Mesenchymal stem cell (in vitro differentiated cells and primary cell): ENCODE measurements around the gene RAE1.

Source experiments
- DNase-seq: peaks from one replicate; pipeline ENCODE4 v3.0.0-alpha.2; 2013
- H2AFZ ChIP-seq: one replicate; pipeline ENCODE4 v1.6.1; 2013; ENCODE audit warnings: low read depth, mild to moderate bottlenecking, control low read depth, inconsistent platforms, low read length, moderate library complexity
- H2AK5ac ChIP-seq: 2 replicates; pipeline ENCODE4 v1.6.1; 2013; ENCODE audit warnings: low read length, moderate library complexity, mild to moderate bottlenecking, inconsistent platforms; ENCODE audit not compliant: severe bottlenecking
- H2BK120ac ChIP-seq: one replicate; pipeline ENCODE4 v1.6.1; 2013; ENCODE audit warnings: low read depth, mild to moderate bottlenecking, inconsistent platforms, low read length, moderate library complexity
- H2BK12ac ChIP-seq, 2 experiments: one replicate each; pipeline ENCODE4 v1.6.1; 2013; ENCODE audit warnings: inconsistent platforms in 2 of 2, low read length in 2 of 2, mild to moderate bottlenecking in 2 of 2, moderate library complexity in 2 of 2, control low read depth in 1 of 2
- H2BK15ac ChIP-seq: one replicate; pipeline ENCODE4 v1.6.1; 2013; ENCODE audit warnings: mild to moderate bottlenecking, low read depth, inconsistent platforms; ENCODE audit not compliant: poor library complexity, severe bottlenecking
- H2BK5ac ChIP-seq: 2 replicates; pipeline ENCODE4 v1.6.1; 2013; ENCODE audit warnings: low read depth, mild to moderate bottlenecking, low read length, control low read depth, inconsistent platforms; ENCODE audit not compliant: poor library complexity, severe bottlenecking
- H3K14ac ChIP-seq, 2 experiments: one replicate each; pipeline ENCODE4 v1.6.1; 2013; ENCODE audit warnings: inconsistent platforms in 2 of 2, low read length in 2 of 2, control low read depth in 1 of 2, mild to moderate bottlenecking in 1 of 2, moderate library complexity in 1 of 2
- H3K18ac ChIP-seq, 2 experiments: one replicate each; pipeline ENCODE4 v1.6.1; 2013; ENCODE audit warnings: inconsistent platforms in 2 of 2, low read length in 2 of 2, control low read depth in 1 of 2, low read depth in 1 of 2, mild to moderate bottlenecking in 1 of 2
- H3K23ac ChIP-seq, 2 experiments: one replicate each; pipeline ENCODE4 v1.6.1; 2013; ENCODE audit warnings: inconsistent platforms in 2 of 2, low read length in 2 of 2, mild to moderate bottlenecking in 2 of 2, moderate library complexity in 2 of 2, control low read depth in 1 of 2
- H3K27ac ChIP-seq: 2 replicates; pipeline ENCODE4 v1.5.1; 2013; ENCODE audit warnings: mild to moderate bottlenecking, moderate library complexity, low read length, control low read depth, inconsistent platforms; ENCODE audit not compliant: poor library complexity, severe bottlenecking
- H3K27me3 ChIP-seq, 2 experiments: 2 replicates each; pipeline versions ENCODE4 v1.6.1 to v1.7.0; 2013; ENCODE audit warnings: low read length in 2 of 2, mild to moderate bottlenecking in 2 of 2, moderate library complexity in 2 of 2, control low read depth in 1 of 2, inconsistent platforms in 1 of 2; ENCODE audit not compliant: control insufficient read depth in 1 of 2, insufficient read depth in 1 of 2
- H3K36me3 ChIP-seq, 2 experiments: 2 replicates each; pipeline versions ENCODE4 v1.6.1 to v1.7.0; 2013; ENCODE audit warnings: low read length in 2 of 2, control low read depth in 1 of 2, inconsistent platforms in 1 of 2, low read depth in 1 of 2, mild to moderate bottlenecking in 1 of 2; ENCODE audit not compliant: insufficient read depth in 2 of 2, control insufficient read depth in 1 of 2
- H3K4ac ChIP-seq, 2 experiments: one replicate each; pipeline ENCODE4 v1.6.1; 2013; ENCODE audit warnings: inconsistent platforms in 2 of 2, low read length in 2 of 2, mild to moderate bottlenecking in 2 of 2, moderate library complexity in 2 of 2, control low read depth in 1 of 2, low read depth in 1 of 2
- H3K4me1 ChIP-seq: 2 replicates; pipeline ENCODE4 v1.6.1; 2013; ENCODE audit warnings: low read depth, low read length, control low read depth; ENCODE audit not compliant: control insufficient read depth, insufficient read depth
- H3K4me2 ChIP-seq: 2 replicates; pipeline ENCODE4 v1.6.1; 2013; ENCODE audit warnings: low read length, mild to moderate bottlenecking, inconsistent platforms; ENCODE audit not compliant: poor library complexity, severe bottlenecking
- H3K4me3 ChIP-seq, 2 experiments: 2 replicates each; pipeline versions ENCODE4 v1.5.1 to v1.7.0; 2013; ENCODE audit warnings: low read length in 2 of 2, mild to moderate bottlenecking in 2 of 2, control low read depth in 1 of 2, low read depth in 1 of 2; ENCODE audit not compliant: insufficient read depth in 1 of 2
- H3K79me1 ChIP-seq: replicated peaks from 2 replicates; pipeline ENCODE4 v1.6.1; 2013; ENCODE audit warnings: mild to moderate bottlenecking, control low read depth, low read length, inconsistent platforms; ENCODE audit not compliant: poor library complexity, severe bottlenecking
- H3K9ac ChIP-seq: 2 replicates; pipeline ENCODE4 v1.7.0; 2013; ENCODE audit warnings: mild to moderate bottlenecking, low read length, moderate library complexity
- H3K9me3 ChIP-seq: 2 replicates; pipeline ENCODE4 v1.7.0; 2013; ENCODE audit warnings: mild to moderate bottlenecking, low read length; ENCODE audit not compliant: control insufficient read depth
- H4K8ac ChIP-seq: one replicate; pipeline ENCODE4 v1.6.1; 2013; ENCODE audit warnings: inconsistent platforms, mild to moderate bottlenecking, low read length, moderate library complexity
- H4K91ac ChIP-seq: one replicate; pipeline ENCODE4 v1.6.1; 2013; ENCODE audit warnings: mild to moderate bottlenecking, low read length, inconsistent platforms
- WGBS: methylation state at CpG from one replicate; pipeline ENCODE4 v1.1.7; 2013; ENCODE audit warnings: mixed read lengths; 5-methylcytosine and 5-hydroxymethylcytosine counted together

The RAE1 gene

GRCh38 chr20:57409672-57410397 is 58.8 kb downstream of the RAE1 start:
- H3K79me1 ChIP-seq = peaks cover 26% of the 10 kb centered on the region
- H3K36me3 ChIP-seq = peaks cover 25 to 55% of the 10 kb centered on the region in 2 experiments
- H3K27me3 ChIP-seq = peaks cover 0 to 19% of the 10 kb centered on the region in 2 experiments
- no peak overlapping the region for H2BK15ac ChIP-seq
- peak overlapping the region in 1 of 2 experiments; percentile 44 for H3K14ac ChIP-seq
- no peak overlapping the region for H2BK5ac ChIP-seq
- H3K27ac ChIP-seq = no peak overlapping the region
- H3K9ac ChIP-seq = no peak overlapping the region
- 27% methylated on average over 14 of the region's 14 CpGs for WGBS
- H3K18ac ChIP-seq = no peak overlapping the region
- H3K23ac ChIP-seq = no peak overlapping the region
- H3K4me3 ChIP-seq = no peak overlapping the region
- H3K4ac ChIP-seq = no peak overlapping the region
- no peak overlapping the region for H2AFZ ChIP-seq
- H3K4me2 ChIP-seq = no peak overlapping the region
- peaks cover 29% of the 10 kb centered on the region for H3K4me1 ChIP-seq
- H4K8ac ChIP-seq = peak overlapping the region; percentile 50
- H3K9me3 ChIP-seq = no peaks in the 10 kb centered on the region
- no peak overlapping the region for H2AK5ac ChIP-seq
- H2BK12ac ChIP-seq = no peak overlapping the region
- H4K91ac ChIP-seq = no peak overlapping the region
- DNase-seq = peak; percentile 30
- H2BK120ac ChIP-seq = no peak overlapping the region

DNA sequence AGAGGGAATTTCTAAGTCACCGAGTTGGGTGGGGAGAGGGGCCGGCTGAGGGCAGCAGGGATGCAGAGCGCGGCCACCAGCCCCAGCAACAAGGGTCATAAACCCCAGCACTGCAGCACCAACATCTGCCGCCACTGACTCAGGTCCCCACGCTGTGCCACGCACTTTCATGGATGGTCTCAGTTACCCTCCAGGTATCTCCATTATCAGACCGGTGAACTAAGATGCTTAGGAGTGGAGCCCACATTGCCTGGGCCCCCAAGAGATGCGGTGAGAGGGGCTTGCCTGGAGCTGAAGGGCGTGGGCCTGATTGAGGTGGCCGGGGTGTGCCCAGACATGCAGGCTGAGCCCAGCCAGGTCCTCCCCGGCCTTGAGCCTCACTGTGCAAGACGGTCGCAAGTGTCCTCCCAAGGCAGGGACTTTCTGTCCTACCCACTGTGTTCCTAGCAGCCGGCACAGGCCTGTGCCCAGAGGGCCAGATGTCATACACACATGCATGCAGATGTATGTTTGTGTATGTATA is 59.4 kb downstream of the RAE1 start:
- peaks cover 25 to 50% of the 10 kb centered on the region in 2 experiments for H3K36me3 ChIP-seq
- no peak overlapping the region for H2BK5ac ChIP-seq
- no peak overlapping the region for H2BK15ac ChIP-seq
- no peak overlapping the region for H2AK5ac ChIP-seq
- H3K23ac ChIP-seq = no peak overlapping the region
- peaks cover 33% of the 10 kb centered on the region for H3K4me1 ChIP-seq
- peaks cover 19% of the 10 kb centered on the region for H3K79me1 ChIP-seq
- H4K8ac ChIP-seq = no peak overlapping the region
- no peak overlapping the region for H3K4me2 ChIP-seq
- WGBS = 78% methylated on average over 12 of the region's 15 CpGs
- H3K14ac ChIP-seq = no peak overlapping the region
- H3K4me3 ChIP-seq = no peak overlapping the region
- no peak for DNase-seq
- H3K27me3 ChIP-seq = peaks cover 0 to 24% of the 10 kb centered on the region in 2 experiments
- H2BK120ac ChIP-seq = no peak overlapping the region
- H3K18ac ChIP-seq = no peak overlapping the region
- no peak overlapping the region for H2BK12ac ChIP-seq
- no peak overlapping the region for H3K27ac ChIP-seq
- H4K91ac ChIP-seq = no peak overlapping the region
- no peak overlapping the region for H3K9ac ChIP-seq
- no peak overlapping the region for H3K4ac ChIP-seq
- no peaks in the 10 kb centered on the region for H3K9me3 ChIP-seq
- H2AFZ ChIP-seq = no peak overlapping the region

- no peak overlapping the region for H2BK12ac ChIP-seq
- H2AFZ ChIP-seq = no peak overlapping the region
- H3K4me3 ChIP-seq = no peak overlapping the region
- no peak overlapping the region for H2AK5ac ChIP-seq
- no peak overlapping the region for H4K91ac ChIP-seq
- no peak overlapping the region for H3K23ac ChIP-seq
- no peak overlapping the region for H4K8ac ChIP-seq
- no peak overlapping the region for H3K18ac ChIP-seq
- no peak for DNase-seq
- no peaks in the 10 kb centered on the region for H3K9me3 ChIP-seq
- peaks cover 0 to 24% of the 10 kb centered on the region in 2 experiments for H3K27me3 ChIP-seq
- H3K9ac ChIP-seq = no peak overlapping the region
- no peak overlapping the region for H3K27ac ChIP-seq
- no peak overlapping the region for H3K4ac ChIP-seq
- no peak overlapping the region for H2BK120ac ChIP-seq
- H3K36me3 ChIP-seq = peaks cover 25 to 45% of the 10 kb centered on the region in 2 experiments
- WGBS = 82% methylated on average over 5 of the region's 5 CpGs
- H2BK15ac ChIP-seq = no peak overlapping the region
- no peak overlapping the region for H3K14ac ChIP-seq
- H3K4me1 ChIP-seq = peaks cover 33% of the 10 kb centered on the region
- H2BK5ac ChIP-seq = no peak overlapping the region
- peaks cover 19% of the 10 kb centered on the region for H3K79me1 ChIP-seq
- H3K4me2 ChIP-seq = no peak overlapping the region
These were observed 59.9 kb downstream of the RAE1 start for GRCh38 chr20:57410924-57411323.

DNA sequence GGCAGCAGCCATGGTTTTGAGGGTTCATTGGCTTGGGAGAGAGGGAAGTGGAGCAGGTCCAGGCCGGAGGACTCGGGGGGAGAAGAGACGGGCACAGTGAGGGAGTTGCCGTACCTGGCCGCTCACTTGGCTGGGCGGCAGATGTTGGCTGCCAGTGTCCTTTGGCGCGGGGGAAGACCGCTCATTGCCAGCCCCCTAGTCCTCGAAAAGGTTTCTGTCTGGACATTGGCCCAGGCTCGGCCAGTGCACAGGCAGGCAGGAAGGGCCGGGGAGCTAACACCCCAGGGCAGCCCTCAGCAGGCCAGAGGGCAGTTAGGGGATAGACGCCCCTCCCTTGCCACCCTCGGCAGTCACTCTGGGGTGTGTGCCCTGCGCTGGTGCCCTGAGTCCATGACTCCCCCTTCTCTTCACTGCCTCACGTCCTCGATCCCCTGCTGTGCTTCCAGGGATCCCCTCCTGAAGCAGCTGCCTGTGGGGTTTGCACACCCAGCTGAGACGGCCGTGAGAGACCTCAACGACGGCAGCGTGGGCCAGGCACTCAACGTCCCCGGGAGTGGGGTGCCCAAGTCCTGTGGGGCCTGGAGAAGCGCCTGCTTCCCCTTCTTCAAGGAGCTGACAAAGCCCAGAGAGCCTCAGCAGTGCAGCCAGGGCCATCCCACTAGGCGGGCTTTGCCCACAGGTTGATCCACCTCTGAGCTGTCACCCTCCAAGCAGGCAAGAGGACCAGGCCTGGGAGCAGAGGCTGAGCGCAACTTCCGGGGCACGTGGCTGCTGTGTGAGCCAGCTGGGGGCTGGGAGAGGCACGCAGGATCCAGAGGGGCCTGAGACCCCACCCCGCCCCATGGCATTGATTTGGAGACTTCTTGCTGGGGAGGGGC is 60.6 kb downstream of the RAE1 start:
- H2BK15ac ChIP-seq = no peak overlapping the region
- H3K36me3 ChIP-seq = peaks cover 20 to 38% of the 10 kb centered on the region in 2 experiments
- peaks cover 37% of the 10 kb centered on the region for H3K4me1 ChIP-seq
- H2BK5ac ChIP-seq = no peak overlapping the region
- H3K18ac ChIP-seq = no peak overlapping the region
- no peak overlapping the region for H2BK120ac ChIP-seq
- no peak overlapping the region for H3K4me3 ChIP-seq
- H3K23ac ChIP-seq = no peak overlapping the region
- H3K27ac ChIP-seq = no peak overlapping the region
- H3K4ac ChIP-seq = no peak overlapping the region
- peaks cover 17% of the 10 kb centered on the region for H3K79me1 ChIP-seq
- no peak overlapping the region for H2AFZ ChIP-seq
- H2AK5ac ChIP-seq = no peak overlapping the region
- DNase-seq = no peak
- no peak overlapping the region for H2BK12ac ChIP-seq
- H3K9ac ChIP-seq = no peak overlapping the region
- 88% methylated on average over 31 of the region's 31 CpGs for whole genome bisulfite sequencing
- no peak overlapping the region for H4K8ac ChIP-seq
- no peak overlapping the region for H3K14ac ChIP-seq
- H3K9me3 ChIP-seq = no peaks in the 10 kb centered on the region
- peaks cover under 1 to 30% of the 10 kb centered on the region in 2 experiments for H3K27me3 ChIP-seq
- H4K91ac ChIP-seq = no peak overlapping the region
- H3K4me2 ChIP-seq = no peak overlapping the region
